K562 (cell line): ENCODE results near the gene A1CF. TPM values are rescaled to one million over a fixed set of nuclear protein-coding genes. Genes with fewer than 3 reads are reported as not detected.

Source experiments
- AFF4 ChIP-seq: sonication (generic); formaldehyde crosslinking; IDR thresholded peaks from 2 replicates; pipeline ENCODE4 v1.8.0; 2023; ENCODE audit warnings: mild to moderate bottlenecking, missing genetic modification reagents
- BCOR ChIP-seq: fragments of 450-650 bp; IDR thresholded peaks from 2 replicates; pipeline ENCODE4 v1.6.1; 2016
- BRD4 ChIP-seq: fragments of 200-600 bp; sonication (generic); IDR thresholded peaks from 2 replicates; pipeline ENCODE4 v1.6.1; 2017; ENCODE audit warnings: inconsistent platforms
- CBX1 ChIP-seq: sonication (generic); IDR thresholded peaks from 2 replicates; pipeline ENCODE4 v1.6.1; 2016; ENCODE audit warnings: antibody characterized with exemption, low read depth, mild to moderate bottlenecking
- CHD1 ChIP-seq: fragments of 200-600 bp; sonication (generic); IDR thresholded peaks from one replicate; pipeline ENCODE4 v1.6.1; 2012; ENCODE audit warnings: mild to moderate bottlenecking, moderate library complexity, low read length, inconsistent platforms
- DPF2 ChIP-seq: fragments of 450-650 bp; IDR thresholded peaks from 2 replicates; pipeline ENCODE4 v1.6.1; 2016
- E4F1 ChIP-seq: fragments of 250-450 bp; sonication (Bioruptor Pico); IDR thresholded peaks from 2 replicates; pipeline ENCODE4 v1.5.0; 2021; ENCODE audit warnings: mild to moderate bottlenecking, borderline replicate concordance
- EZH2 ChIP-seq: IDR thresholded peaks from 2 replicates; pipeline ENCODE4 v1.6.1; 2012; ENCODE audit warnings: low read depth, mild to moderate bottlenecking, inconsistent platforms, low read length, borderline replicate concordance
- MAFG ChIP-seq: fragments of 450-650 bp; conservative IDR thresholded peaks from 2 replicates; pipeline ENCODE4 v1.6.1; 2016; ENCODE audit warnings: missing genetic modification characterization, missing compliant biosample characterization
- MXI1 ChIP-seq: IDR thresholded peaks from 2 replicates; pipeline ENCODE4 v1.6.1; 2011; ENCODE audit warnings: low read depth, mild to moderate bottlenecking, improper control_type of control experiment, low read length
- NR2F6 ChIP-seq: fragments of 450-650 bp; formaldehyde crosslinking; IDR thresholded peaks from 2 replicates; pipeline ENCODE4 v1.4.0; 2020; ENCODE audit warnings: mild to moderate bottlenecking
- TGIF2 ChIP-seq: sonication (generic); formaldehyde crosslinking; IDR thresholded peaks from 2 replicates; pipeline ENCODE4 v1.8.1; 2022; ENCODE audit warnings: mild to moderate bottlenecking, missing genetic modification reagents, moderate library complexity
- ZBTB7A ChIP-seq: IDR thresholded peaks from 2 replicates; pipeline ENCODE4 v1.6.1; 2011; ENCODE audit warnings: low read depth, mild to moderate bottlenecking, low read length, moderate library complexity, borderline replicate concordance; ENCODE audit not compliant: control insufficient read depth
- ZNF217 ChIP-seq: sonication (generic); formaldehyde crosslinking; IDR thresholded peaks from 2 replicates; pipeline ENCODE4 v1.8.0; 2022; ENCODE audit warnings: mild to moderate bottlenecking, missing genetic modification reagents
- ZNF347 ChIP-seq: fragments of 450-650 bp; formaldehyde crosslinking; IDR thresholded peaks from 2 replicates; pipeline ENCODE4 v1.4.0; 2020; ENCODE audit warnings: low read depth, mild to moderate bottlenecking, moderate library complexity
- ZNF584 ChIP-seq: fragments of 200-800 bp; sonication (Bioruptor generic); IDR thresholded peaks from 2 replicates; pipeline ENCODE4 v1.6.1; 2016; ENCODE audit warnings: low read depth, mild to moderate bottlenecking, missing genetic modification characterization, missing compliant biosample characterization
- polyA plus RNA-seq, 8 experiments: library from polyadenylated mRNA; depleted of rRNA in 4 of 8; stranded (reverse) in 5 of 8; unstranded in 3 of 8; fragments of >200 nt; fragmentation: Nextera tagmentation in 2 of 8; fragmentation: Illumina TruSeq in 1 of 8; extraction: Ambion mirVana in 2 of 8; extraction: Trizol in 1 of 8; gene quantifications; 2 replicates each; pipeline versions ENCODE4 v1.2.1 to v1.2.3, GENCODE V29; 2011 to 2014; ENCODE audit warnings: inconsistent platforms in 1 of 8, missing spikeins in 1 of 8
- total RNA-seq, 7 experiments: library from RNA; depleted of rRNA in 6 of 7; stranded (reverse); fragments of >200 nt in 6 of 7; fragmentation: Illumina TruSeq in 2 of 7; extraction: Trizol in 2 of 7; gene quantifications; 2 replicates each; pipeline versions ENCODE4 v1.2.1 to v1.2.3, GENCODE V29; 2011 to 2021; ENCODE audit warnings: low replicate concordance in 1 of 7
- TF ChIP-seq, protein P1 (sequence below): sonication (generic); formaldehyde crosslinking; IDR thresholded peaks from 2 replicates; pipeline ENCODE4 v1.8.0; 2023; ENCODE audit warnings: mild to moderate bottlenecking, missing genetic modification reagents
- TF ChIP-seq, protein P2 (sequence below), 3 experiments: IDR thresholded peaks in 2 of 3; conservative IDR thresholded peaks in 1 of 3; 2 replicates each; pipeline ENCODE4 v1.5.1; 2011 to 2012; ENCODE audit warnings: low read length in 3 of 3, mild to moderate bottlenecking in 3 of 3, control low read depth in 2 of 3, improper control_type of control experiment in 1 of 3, inconsistent platforms in 1 of 3, low read depth in 1 of 3, mixed read lengths in 1 of 3, moderate library complexity in 1 of 3; ENCODE audit not compliant: insufficient read depth in 2 of 3

A1CF gene
- total and polyA plus RNA-seq, 9 of the 15 experiments (the other 6 are each of a cell fraction or from before 2014, with no cell fraction given): 0.11 TPM; not detected in 8

GRCh38 chr10:50861370-50861769, 24.1 kb downstream of the A1CF start (continued):
- TF ChIP-seq, protein P1, sequence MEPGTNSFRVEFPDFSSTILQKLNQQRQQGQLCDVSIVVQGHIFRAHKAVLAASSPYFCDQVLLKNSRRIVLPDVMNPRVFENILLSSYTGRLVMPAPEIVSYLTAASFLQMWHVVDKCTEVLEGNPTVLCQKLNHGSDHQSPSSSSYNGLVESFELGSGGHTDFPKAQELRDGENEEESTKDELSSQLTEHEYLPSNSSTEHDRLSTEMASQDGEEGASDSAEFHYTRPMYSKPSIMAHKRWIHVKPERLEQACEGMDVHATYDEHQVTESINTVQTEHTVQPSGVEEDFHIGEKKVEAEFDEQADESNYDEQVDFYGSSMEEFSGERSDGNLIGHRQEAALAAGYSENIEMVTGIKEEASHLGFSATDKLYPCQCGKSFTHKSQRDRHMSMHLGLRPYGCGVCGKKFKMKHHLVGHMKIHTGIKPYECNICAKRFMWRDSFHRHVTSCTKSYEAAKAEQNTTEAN (CRISPR knock-in tag): peak; percentile 89; the same call in 1 of the 2 replicates
- TF ChIP-seq ZNF347 (CRISPR knock-in tag) (no peak), CBX1 (no peak), MAFG (tag) (no peak), E4F1 (CRISPR knock-in tag) (no peak), DPF2 (no peak), TGIF2 (CRISPR knock-in tag) (peak; percentile 79; the same call in 1 of the 2 replicates), CHD1 (no peak), ZNF217 (CRISPR knock-in tag) (peak; percentile 95), NR2F6 (CRISPR knock-in tag) (no peak), EZH2 (no peak), ZBTB7A (no peak), BRD4 (no peak), AFF4 (no peak), BCOR (no peak), ZNF584 (CRISPR knock-in tag) (no peak), MXI1 (no peak)
- TF ChIP-seq, protein P2, sequence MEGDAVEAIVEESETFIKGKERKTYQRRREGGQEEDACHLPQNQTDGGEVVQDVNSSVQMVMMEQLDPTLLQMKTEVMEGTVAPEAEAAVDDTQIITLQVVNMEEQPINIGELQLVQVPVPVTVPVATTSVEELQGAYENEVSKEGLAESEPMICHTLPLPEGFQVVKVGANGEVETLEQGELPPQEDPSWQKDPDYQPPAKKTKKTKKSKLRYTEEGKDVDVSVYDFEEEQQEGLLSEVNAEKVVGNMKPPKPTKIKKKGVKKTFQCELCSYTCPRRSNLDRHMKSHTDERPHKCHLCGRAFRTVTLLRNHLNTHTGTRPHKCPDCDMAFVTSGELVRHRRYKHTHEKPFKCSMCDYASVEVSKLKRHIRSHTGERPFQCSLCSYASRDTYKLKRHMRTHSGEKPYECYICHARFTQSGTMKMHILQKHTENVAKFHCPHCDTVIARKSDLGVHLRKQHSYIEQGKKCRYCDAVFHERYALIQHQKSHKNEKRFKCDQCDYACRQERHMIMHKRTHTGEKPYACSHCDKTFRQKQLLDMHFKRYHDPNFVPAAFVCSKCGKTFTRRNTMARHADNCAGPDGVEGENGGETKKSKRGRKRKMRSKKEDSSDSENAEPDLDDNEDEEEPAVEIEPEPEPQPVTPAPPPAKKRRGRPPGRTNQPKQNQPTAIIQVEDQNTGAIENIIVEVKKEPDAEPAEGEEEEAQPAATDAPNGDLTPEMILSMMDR (IDR thresholded peaks at IDR 0.05 in 2 of 3, conservative IDR thresholded peaks at IDR 0.05 in 1 of 3; ENCODE audit: insufficient read depth in 2 of 3, low read depth in 1 of 3, low read length in 3 of 3): no peak
